Dendritic cell treated with granulocyte-macrophage colony-stimulating factor and Interleukin-4, amounts not matched to agents 40 ng/mL and 50 ng/mL, for 4 days (primary cell): ENCODE data around the gene GYG2.
"Not testable (repeated sequence)": the region's sequence is repeated elsewhere in the genome, so short reads cannot be mapped to it uniquely, and the experiment has no call there.

Experiments used
- H3K27ac Mint-ChIP-seq: one replicate; pipeline ENCODE4 v1.8.0; 2022; ENCODE audit warnings: mild to moderate bottlenecking, mixed read lengths
- H3K27me3 Mint-ChIP-seq: one replicate; pipeline ENCODE4 v1.8.0; 2022; ENCODE audit warnings: mild to moderate bottlenecking, mixed read lengths
- H3K36me3 Mint-ChIP-seq: one replicate; pipeline ENCODE4 v1.8.0; 2022; ENCODE audit warnings: low read depth, mixed read lengths
- H3K4me1 Mint-ChIP-seq: one replicate; pipeline ENCODE4 v1.8.0; 2022; ENCODE audit warnings: low read depth, mixed read lengths
- H3K4me3 Mint-ChIP-seq: one replicate; pipeline ENCODE4 v1.8.0; 2022; ENCODE audit warnings: mild to moderate bottlenecking, moderate library complexity, mixed read lengths
- H3K9me3 Mint-ChIP-seq: one replicate; pipeline ENCODE4 v1.8.0; 2022; ENCODE audit warnings: mixed read lengths
- intact Hi-C: fragments of 100-400 bp; cut with micrococcal nuclease; formaldehyde crosslinking; loops from one replicate; pipeline ENCODE4 v1.15.0; 2022

Gene GYG2

GRCh38 chrX:2828344-2828958 lies at the start of gene GYG2:
Gene GYG2, plus strand, starts transcription at chrX:2828930. Its CDS starts 1,259 bp downstream, at chrX:2830189.
- H3K4me1 Mint-ChIP-seq = no peaks in the 10 kb centered on the region
- intact Hi-C loops = no loop called here
- peaks cover 18% of the 10 kb centered on the region for H3K27me3 Mint-ChIP-seq
- no peak within 1 kb of the TSS for H3K4me3 Mint-ChIP-seq
- H3K27ac Mint-ChIP-seq = no peak within 1 kb of the TSS
- no peaks in the 10 kb centered on the region for H3K9me3 Mint-ChIP-seq
- H3K36me3 Mint-ChIP-seq = no peaks in the 10 kb centered on the region

DNA sequence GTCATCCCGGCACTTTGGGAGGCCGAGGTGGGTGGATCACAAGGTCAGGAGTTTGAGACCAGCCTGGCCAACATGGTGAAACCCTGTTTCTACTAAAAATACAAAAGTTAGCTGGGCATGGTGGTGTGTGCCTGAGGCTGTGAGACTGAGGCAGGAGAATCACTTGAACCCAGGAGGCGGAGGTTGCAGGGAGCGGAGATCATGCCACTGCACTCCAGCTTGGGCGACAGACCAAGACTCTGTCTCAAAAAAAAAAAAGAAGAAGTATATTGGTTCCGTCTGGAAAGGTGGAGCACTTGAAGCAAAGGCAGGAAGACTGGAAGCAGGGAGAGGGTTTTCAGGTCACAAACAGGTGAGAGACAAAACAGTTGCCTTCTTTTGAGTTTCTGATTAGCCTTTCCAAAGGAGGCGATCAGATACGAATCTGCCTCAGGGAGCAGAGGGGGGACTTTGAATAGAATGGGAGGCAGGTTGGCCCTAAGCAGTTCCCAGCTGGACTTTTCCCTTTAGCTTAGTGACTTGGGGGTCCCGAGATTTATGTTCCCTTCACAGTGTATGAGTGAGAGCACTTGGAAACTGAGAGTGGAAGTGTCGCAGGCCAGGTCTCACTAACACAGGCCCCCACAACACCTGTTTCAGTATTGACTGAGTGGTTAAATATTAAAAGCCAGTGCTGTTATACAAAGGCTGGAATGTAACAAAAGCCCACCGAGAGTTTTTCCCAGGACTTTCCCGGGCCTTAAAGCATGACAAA lies 48.1 kb upstream of the GYG2 start:
- H3K27me3 Mint-ChIP-seq, H3K9me3 Mint-ChIP-seq: not testable (repeated sequence)

GRCh38 chrX:2781226-2781571 lies 47.5 kb upstream of the GYG2 start:
- H3K27me3 Mint-ChIP-seq = peaks cover 2% of the 10 kb centered on the region
- no peaks in the 10 kb centered on the region for H3K9me3 Mint-ChIP-seq
- intact Hi-C loops = no loop called here
- H3K4me3 Mint-ChIP-seq = no peak overlapping the region
- H3K27ac Mint-ChIP-seq = no peak overlapping the region
- no peaks in the 10 kb centered on the region for H3K4me1 Mint-ChIP-seq
- H3K36me3 Mint-ChIP-seq = no peaks in the 10 kb centered on the region

More for the DNA sequence above, 48.1 kb upstream of the GYG2 start:
- intact Hi-C loops, H3K4me1 Mint-ChIP-seq, H3K36me3 Mint-ChIP-seq, H3K4me3 Mint-ChIP-seq, H3K27ac Mint-ChIP-seq: not testable (repeated sequence)

DNA sequence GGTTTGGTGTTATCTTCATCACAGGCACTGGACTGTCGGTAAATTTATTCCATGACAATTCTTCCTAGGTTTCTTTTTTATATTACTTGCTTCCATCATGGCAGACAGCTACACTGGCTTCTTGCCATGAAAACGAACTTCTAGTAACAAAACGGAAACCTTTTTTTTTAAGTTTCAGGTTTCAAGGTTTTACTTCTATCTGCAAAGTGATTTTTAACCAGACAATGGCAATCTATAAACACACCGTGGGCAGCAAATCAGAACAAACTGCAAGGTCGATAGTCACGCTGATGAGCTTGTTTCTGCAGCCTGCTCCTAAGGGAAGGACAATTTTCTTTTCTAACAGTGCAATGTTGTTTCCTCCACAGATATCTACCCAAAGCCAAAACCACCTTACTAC lies 47.0 kb upstream of the GYG2 start:
- Mint-ChIP-seq H3K27me3 (peaks cover 2% of the 10 kb centered on the region), H3K27ac (no peak overlapping the region), H3K4me3 (no peak overlapping the region)

GRCh38 chrX:2782171-2782570 lies 46.6 kb upstream of the GYG2 start:
- no peak overlapping the region for H3K27ac Mint-ChIP-seq
- intact Hi-C loops = no loop called here
- no peaks in the 10 kb centered on the region for H3K4me1 Mint-ChIP-seq
- H3K9me3 Mint-ChIP-seq = no peaks in the 10 kb centered on the region
- H3K4me3 Mint-ChIP-seq = no peak overlapping the region
- no peaks in the 10 kb centered on the region for H3K36me3 Mint-ChIP-seq
- H3K27me3 Mint-ChIP-seq = peaks cover 2% of the 10 kb centered on the region

More for the DNA sequence above, 47.0 kb upstream of the GYG2 start:
- H3K4me1 Mint-ChIP-seq = no peaks in the 10 kb centered on the region
- intact Hi-C loops = no loop called here
- H3K36me3 Mint-ChIP-seq = no peaks in the 10 kb centered on the region
- no peaks in the 10 kb centered on the region for H3K9me3 Mint-ChIP-seq

- intact Hi-C loops = no loop called here
- Mint-ChIP-seq H3K27ac (no peak overlapping the region), H3K27me3 (peaks cover 2% of the 10 kb centered on the region), H3K4me1 (no peaks in the 10 kb centered on the region), H3K9me3 (no peaks in the 10 kb centered on the region), H3K4me3 (no peak overlapping the region), H3K36me3 (no peaks in the 10 kb centered on the region)
Measured at GRCh38 chrX:2782778-2783177, 46.0 kb upstream of the GYG2 start.

- Mint-ChIP-seq H3K9me3 (no peaks in the 10 kb centered on the region), H3K4me1 (no peaks in the 10 kb centered on the region), H3K4me3 (no peak overlapping the region), H3K27ac (no peak overlapping the region), H3K36me3 (no peaks in the 10 kb centered on the region), H3K27me3 (peaks cover 3% of the 10 kb centered on the region)
- intact Hi-C loops = no loop called here
Measured at GRCh38 chrX:2784026-2784425, 44.7 kb upstream of the GYG2 start.

DNA sequence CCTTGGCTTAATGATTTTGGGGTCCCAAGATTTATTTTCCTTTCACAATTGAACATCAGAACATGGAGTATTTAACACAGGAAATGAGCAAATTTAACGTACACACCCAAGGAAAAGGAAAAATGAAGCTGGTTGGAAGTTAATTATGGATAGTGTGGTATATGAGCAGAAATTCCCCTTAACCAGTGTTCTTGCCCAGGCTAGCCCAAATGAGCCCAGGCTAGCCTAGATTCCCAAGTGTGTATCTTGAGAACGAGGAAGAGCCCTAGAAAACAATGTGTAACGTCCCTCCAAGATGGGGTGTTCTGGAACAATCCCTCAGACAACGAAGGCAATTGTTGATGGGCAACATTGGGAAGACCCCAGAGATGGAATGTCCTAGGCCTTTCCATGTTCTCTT lies 43.2 kb upstream of the GYG2 start:
- Mint-ChIP-seq H3K36me3 (no peaks in the 10 kb centered on the region), H3K4me3 (no peak overlapping the region), H3K9me3 (no peaks in the 10 kb centered on the region), H3K27ac (no peak overlapping the region), H3K4me1 (no peaks in the 10 kb centered on the region), H3K27me3 (peaks cover 2% of the 10 kb centered on the region)
- intact Hi-C loops = no loop called here

DNA sequence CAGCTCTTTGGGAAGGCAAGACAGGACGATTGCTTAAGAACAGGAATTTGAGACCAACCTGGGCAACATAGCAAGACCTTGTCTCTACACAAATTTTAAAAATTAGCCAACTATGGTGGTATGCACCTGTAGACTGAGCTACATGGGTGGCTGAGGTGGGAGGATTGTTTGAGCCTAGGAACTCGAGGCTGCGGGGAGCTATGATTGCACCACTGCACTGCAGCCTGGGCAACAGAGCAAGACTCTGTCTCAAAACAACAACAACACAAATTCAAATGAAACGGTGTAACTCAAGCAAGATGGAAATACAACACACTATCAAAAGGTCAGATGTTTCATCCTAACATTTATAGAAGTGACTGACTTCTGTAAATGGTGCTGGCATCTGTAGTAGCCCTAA lies 39.8 kb upstream of the GYG2 start:
- peaks cover 1% of the 10 kb centered on the region for H3K27me3 Mint-ChIP-seq
- no peaks in the 10 kb centered on the region for H3K9me3 Mint-ChIP-seq
- H3K4me3 Mint-ChIP-seq = no peak overlapping the region
- no peak overlapping the region for H3K27ac Mint-ChIP-seq
- H3K36me3 Mint-ChIP-seq = no peaks in the 10 kb centered on the region
- H3K4me1 Mint-ChIP-seq = no peaks in the 10 kb centered on the region
- intact Hi-C loops = no loop called here

GRCh38 chrX:2789569-2789968 lies 39.2 kb upstream of the GYG2 start:
- no peaks in the 10 kb centered on the region for H3K9me3 Mint-ChIP-seq

GRCh38 chrX:2793752-2794151 lies 35.0 kb upstream of the GYG2 start:
- no peaks in the 10 kb centered on the region for H3K4me1 Mint-ChIP-seq
- no peaks in the 10 kb centered on the region for H3K36me3 Mint-ChIP-seq
- no peaks in the 10 kb centered on the region for H3K27me3 Mint-ChIP-seq
- H3K9me3 Mint-ChIP-seq = no peaks in the 10 kb centered on the region
- intact Hi-C loops = no loop called here
- H3K4me3 Mint-ChIP-seq = no peak overlapping the region
- no peak overlapping the region for H3K27ac Mint-ChIP-seq

More at GRCh38 chrX:2789569-2789968, 39.2 kb upstream of the GYG2 start:
- H3K4me3 Mint-ChIP-seq = no peak overlapping the region
- H3K27ac Mint-ChIP-seq = no peak overlapping the region
- no peaks in the 10 kb centered on the region for H3K36me3 Mint-ChIP-seq
- intact Hi-C loops = no loop called here
- no peaks in the 10 kb centered on the region for H3K4me1 Mint-ChIP-seq
- peaks cover 1% of the 10 kb centered on the region for H3K27me3 Mint-ChIP-seq

DNA sequence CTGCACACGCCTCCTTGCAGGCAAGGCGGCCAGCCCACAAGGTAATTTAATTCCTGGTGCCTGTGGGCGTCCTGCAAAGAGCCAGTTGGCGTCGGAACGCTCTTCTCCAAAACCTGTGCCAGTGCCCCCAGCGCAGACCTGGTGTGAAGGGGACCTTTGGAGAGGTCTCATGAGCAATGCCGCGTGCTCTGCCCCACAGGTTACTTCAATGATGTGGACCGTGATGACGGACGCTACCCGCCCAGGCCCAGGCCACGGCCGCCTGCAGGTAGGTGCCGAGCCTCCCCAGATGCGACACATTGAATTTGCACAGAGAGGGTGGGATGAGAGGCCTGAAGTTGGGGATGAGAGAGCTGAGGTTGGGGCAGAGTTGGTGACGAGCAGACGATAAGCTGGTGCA lies 34.4 kb upstream of the GYG2 start:
- Mint-ChIP-seq H3K4me1 (no peaks in the 10 kb centered on the region), H3K9me3 (no peaks in the 10 kb centered on the region), H3K27me3 (no peaks in the 10 kb centered on the region), H3K4me3 (no peak overlapping the region), H3K27ac (no peak overlapping the region), H3K36me3 (no peaks in the 10 kb centered on the region)
- intact Hi-C loops = no loop called here

DNA sequence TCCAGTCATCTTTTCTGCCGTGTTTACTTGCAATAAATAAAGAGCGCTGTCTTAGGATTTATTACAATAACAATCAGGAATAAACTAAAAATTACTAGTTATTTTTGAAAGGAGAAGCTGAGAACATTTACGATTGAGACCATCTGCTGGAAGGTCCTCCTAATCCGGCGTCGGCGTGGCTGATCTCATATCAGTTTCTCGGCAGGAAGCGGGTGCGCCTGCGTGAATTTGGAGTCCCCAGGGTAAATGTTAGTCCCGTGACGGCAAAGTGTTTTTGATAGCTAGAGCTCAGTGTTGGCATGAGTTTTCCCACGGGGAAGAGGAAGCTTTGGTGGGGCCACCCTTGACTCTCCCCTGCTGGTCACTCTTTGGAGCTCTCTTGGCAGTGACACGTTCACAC lies 31.9 kb upstream of the GYG2 start:
- H3K9me3 Mint-ChIP-seq, H3K27me3 Mint-ChIP-seq, H3K4me1 Mint-ChIP-seq, intact Hi-C loops, H3K27ac Mint-ChIP-seq, H3K4me3 Mint-ChIP-seq, H3K36me3 Mint-ChIP-seq: not testable (repeated sequence)

DNA sequence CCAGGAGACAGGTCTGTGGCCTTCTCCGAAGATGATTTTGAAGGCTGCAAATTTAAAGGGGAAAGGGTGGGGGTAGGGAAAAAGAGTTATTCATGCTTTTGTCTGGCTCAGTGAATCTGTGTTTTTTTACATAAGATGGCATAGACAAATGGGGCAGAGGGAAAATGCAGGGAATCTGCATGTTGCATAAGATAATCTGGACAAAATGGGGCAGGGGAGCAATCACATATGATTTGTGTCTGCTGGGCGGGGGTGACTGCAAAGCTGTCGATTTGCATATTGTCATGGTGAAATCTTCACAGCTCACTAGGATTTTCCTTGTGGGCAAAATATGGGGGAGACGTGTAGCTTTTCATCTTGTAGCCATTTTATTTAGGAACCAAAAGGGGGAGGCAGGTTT lies 29.4 kb upstream of the GYG2 start:
- Mint-ChIP-seq H3K27ac (no peak overlapping the region), H3K9me3 (no peaks in the 10 kb centered on the region), H3K4me3 (no peak overlapping the region), H3K4me1 (no peaks in the 10 kb centered on the region), H3K36me3 (no peaks in the 10 kb centered on the region), H3K27me3 (no peaks in the 10 kb centered on the region)
- intact Hi-C loops = no loop called here

DNA sequence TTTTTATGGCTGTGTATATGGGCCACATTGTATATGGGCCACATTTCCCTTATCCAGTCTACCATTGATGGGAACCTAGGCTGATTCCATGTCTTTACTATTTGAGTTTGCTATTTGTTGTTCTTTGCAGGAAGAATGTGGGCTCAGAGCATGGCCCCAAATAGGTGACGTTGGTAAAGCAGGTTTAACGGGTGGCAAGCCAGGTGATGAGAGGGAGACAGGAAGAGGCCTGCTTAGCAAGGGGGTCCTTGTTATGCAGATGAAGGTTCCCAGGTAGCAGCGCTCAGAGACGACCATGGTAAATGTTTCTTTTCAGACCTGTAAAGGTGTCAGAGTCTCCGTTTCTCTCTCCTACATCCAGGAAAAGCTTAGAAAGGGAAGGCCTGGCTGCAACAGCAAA lies 28.8 kb upstream of the GYG2 start:
- H3K36me3 Mint-ChIP-seq, H3K27ac Mint-ChIP-seq, H3K27me3 Mint-ChIP-seq, H3K4me3 Mint-ChIP-seq, H3K9me3 Mint-ChIP-seq, H3K4me1 Mint-ChIP-seq, intact Hi-C loops: not testable (repeated sequence)
